ENCODE data around the gene XPC. TPM values are rescaled to one million over a fixed set of nuclear protein-coding genes. Genes with fewer than 3 reads are reported as not detected.
A peak's percentile ranks its signal among the peaks of the same experiment; 100 is the strongest.

The XPC gene
- total and polyA plus RNA-seq, 7 donors = 8.1 to 37.5 (median 30.3) TPM

- H3K27me3 ChIP-seq = no peaks in the 10 kb centered on the region
- H3K27ac ChIP-seq = peak overlapping the region; percentile 81 to 92 (median 84)
- H3K36me3 ChIP-seq = peaks cover 2 to 72% (median 14%) of the 10 kb centered on the region in 4 donors
- 11 to 15% methylated on average over 7 of the region's 7 CpGs for WGBS, 2 donors
- peak; percentile 92 for DNase-seq
- TF ChIP-seq EP300 (IDR thresholded peaks at IDR 0.05) (peak in 3 of 4 donors; percentile 39 to 83 (median 47)), POLR2AphosphoS5 (IDR thresholded peaks at IDR 0.05) (peak; percentile 48 to 80 (median 68)), POLR2A (IDR thresholded peaks at IDR 0.05) (no peak)
- TF ChIP-seq, protein P1, sequence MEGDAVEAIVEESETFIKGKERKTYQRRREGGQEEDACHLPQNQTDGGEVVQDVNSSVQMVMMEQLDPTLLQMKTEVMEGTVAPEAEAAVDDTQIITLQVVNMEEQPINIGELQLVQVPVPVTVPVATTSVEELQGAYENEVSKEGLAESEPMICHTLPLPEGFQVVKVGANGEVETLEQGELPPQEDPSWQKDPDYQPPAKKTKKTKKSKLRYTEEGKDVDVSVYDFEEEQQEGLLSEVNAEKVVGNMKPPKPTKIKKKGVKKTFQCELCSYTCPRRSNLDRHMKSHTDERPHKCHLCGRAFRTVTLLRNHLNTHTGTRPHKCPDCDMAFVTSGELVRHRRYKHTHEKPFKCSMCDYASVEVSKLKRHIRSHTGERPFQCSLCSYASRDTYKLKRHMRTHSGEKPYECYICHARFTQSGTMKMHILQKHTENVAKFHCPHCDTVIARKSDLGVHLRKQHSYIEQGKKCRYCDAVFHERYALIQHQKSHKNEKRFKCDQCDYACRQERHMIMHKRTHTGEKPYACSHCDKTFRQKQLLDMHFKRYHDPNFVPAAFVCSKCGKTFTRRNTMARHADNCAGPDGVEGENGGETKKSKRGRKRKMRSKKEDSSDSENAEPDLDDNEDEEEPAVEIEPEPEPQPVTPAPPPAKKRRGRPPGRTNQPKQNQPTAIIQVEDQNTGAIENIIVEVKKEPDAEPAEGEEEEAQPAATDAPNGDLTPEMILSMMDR (IDR thresholded peaks at IDR 0.05) = no peak
- peak overlapping the region in 3 of 4 donors; percentile 7 to 24 (median 20) for H3K4me3 ChIP-seq
- H3K4me1 ChIP-seq = peaks cover 0 to 54% (median 46%) of the 10 kb centered on the region in 4 donors
- H3K9me3 ChIP-seq = no peaks in the 10 kb centered on the region
- intact Hi-C loops (cut with DNase I) = loop anchor here (1.0 to 10.0 kb wide), 3 partner anchors 19 to 1480 kb away; partner anchors contain the start of genes LSM3, RAF1, TMEM43 and XPC
Measured at GRCh38 chr3:14144423-14145075, 33.9 kb downstream of the XPC start.

DNA sequence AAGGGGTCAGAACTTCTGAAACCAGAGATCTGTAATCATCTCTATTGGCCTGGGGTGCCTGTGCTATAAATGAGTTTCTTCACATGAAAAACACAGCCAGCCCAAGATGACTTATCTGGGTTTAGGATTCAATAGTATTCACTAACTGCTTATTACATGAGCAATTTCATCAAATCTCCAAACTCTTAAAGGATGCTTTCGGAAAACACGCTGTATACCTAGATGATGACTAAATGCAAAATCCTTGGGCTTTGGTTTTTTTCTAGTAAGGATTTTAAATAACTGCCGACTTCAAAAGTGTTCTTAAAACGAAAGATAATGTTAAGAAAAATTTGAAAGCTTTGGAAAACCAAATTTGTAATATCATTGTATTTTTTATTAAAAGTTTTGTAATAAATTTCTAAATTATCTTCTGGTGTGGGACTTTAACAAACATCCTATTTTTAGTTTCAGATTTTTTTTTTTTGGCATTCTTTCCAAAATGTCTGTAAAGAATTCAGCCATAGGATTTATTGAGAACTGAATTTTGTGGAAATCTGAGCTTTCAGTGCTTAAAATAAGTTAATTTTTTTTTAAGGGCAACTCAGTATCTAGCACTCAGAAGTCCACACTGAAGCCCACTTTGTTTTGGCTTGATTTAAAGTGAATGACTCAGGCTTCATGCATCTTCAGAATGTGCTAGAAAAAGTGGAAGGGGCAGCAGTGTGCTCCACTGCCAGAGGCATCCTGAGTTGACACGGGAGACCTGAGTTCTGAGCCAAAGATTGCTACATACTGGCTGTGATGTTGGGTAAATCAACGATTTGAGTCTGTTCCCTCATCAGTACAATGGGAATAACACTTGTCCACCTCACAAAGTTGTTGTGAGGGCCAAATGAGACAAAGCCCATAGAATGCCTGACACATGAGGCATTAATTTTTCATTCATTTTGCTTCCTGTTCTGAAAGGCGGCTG lies 34.9 kb downstream of the XPC start:
- no peaks in the 10 kb centered on the region for H3K9me3 ChIP-seq
- peaks cover 0 to 54% (median 46%) of the 10 kb centered on the region in 4 donors for H3K4me1 ChIP-seq
- peak; percentile 88 for DNase-seq
- WGBS, 2 donors = 66 to 70% methylated on average over 7 of the region's 7 CpGs
- no peaks in the 10 kb centered on the region for H3K27me3 ChIP-seq
- peak overlapping the region in 2 of 4 donors; percentile 20 to 24 for H3K4me3 ChIP-seq
- no peak for TF ChIP-seq POLR2A (IDR thresholded peaks at IDR 0.05)
- TF ChIP-seq, protein P1 (IDR thresholded peaks at IDR 0.05) = no peak
- TF ChIP-seq EP300 (IDR thresholded peaks at IDR 0.05) = peak in 2 of 4 donors; percentile 39 to 62
- peak; percentile 43 to 80 (median 64) for TF ChIP-seq POLR2AphosphoS5 (IDR thresholded peaks at IDR 0.05)
- peak overlapping the region; percentile 81 to 92 (median 84) for H3K27ac ChIP-seq
- intact Hi-C loops (cut with DNase I) = loop anchor here (1.0 to 10.0 kb wide), 3 partner anchors 18 to 1479 kb away; partner anchors contain the start of genes LSM3, RAF1, TMEM43 and XPC
- H3K36me3 ChIP-seq = peaks cover 11 to 72% (median 19%) of the 10 kb centered on the region in 4 donors

DNA sequence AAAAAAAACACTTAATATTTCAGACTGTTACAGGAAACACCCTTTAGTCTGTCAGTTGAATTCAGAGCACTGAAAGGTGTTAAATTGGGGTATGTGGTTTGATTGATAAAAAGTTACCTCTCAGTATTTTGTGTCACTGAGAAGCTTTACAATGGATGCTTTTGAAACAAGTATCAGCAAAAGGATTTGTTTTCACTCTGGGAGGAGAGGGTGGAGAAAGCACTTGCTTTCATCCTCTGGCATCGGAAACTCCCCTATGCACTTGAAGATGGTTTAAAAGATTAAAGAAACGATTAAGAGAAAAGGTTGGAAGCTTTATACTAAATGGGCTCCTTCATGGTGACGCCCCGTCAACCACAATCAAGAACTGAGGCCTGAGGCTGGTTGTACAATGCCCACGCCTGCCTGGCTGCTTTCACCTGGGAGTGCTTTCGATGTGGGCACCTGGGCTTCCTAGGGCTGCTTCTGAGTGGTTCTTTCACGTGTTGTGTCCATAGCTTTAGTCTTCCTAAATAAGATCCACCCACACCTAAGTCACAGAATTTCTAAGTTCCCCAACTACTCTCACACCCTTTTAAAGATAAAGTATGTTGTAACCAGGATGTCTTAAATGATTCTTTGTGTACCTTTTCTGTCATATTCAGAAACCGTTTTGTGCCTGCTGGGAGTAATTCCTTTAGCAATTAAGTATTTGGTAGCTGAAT lies 35.7 kb downstream of the XPC start:
- Histone ChIP-seq H3K9me3 (no peaks in the 10 kb centered on the region), H3K27ac (peak overlapping the region; percentile 81 to 92 (median 84)), H3K4me1 (peaks cover 0 to 54% (median 46%) of the 10 kb centered on the region in 4 donors), H3K36me3 (peaks cover 12 to 72% (median 20%) of the 10 kb centered on the region in 4 donors), H3K27me3 (no peaks in the 10 kb centered on the region), H3K4me3 (no peak overlapping the region)
- no peak for TF ChIP-seq POLR2A (IDR thresholded peaks at IDR 0.05)
- no peak for TF ChIP-seq EP300 (IDR thresholded peaks at IDR 0.05)
- TF ChIP-seq, protein P1 (IDR thresholded peaks at IDR 0.05) = no peak
- TF ChIP-seq POLR2AphosphoS5 (IDR thresholded peaks at IDR 0.05) = no peak
- intact Hi-C loops (cut with DNase I) = loop anchor here (10.0 kb wide), 1 partner anchor 1478 kb away; the partner anchor contains the start of gene RAF1
- 71 to 82% methylated on average over 8 of the region's 8 CpGs for whole genome bisulfite sequencing, 2 donors
- no peak for DNase-seq
